ENCODE results near the gene LY6G5C. TPM values are rescaled to one million over a fixed set of nuclear protein-coding genes. Genes with fewer than 3 reads are reported as not detected.

LY6G5C gene
- total RNA-seq, 3 donors from 2014 or later = 0.33 to 1.9 (median 0.64) TPM

- Histone ChIP-seq H3K4me1 (no peaks in the 10 kb centered on the region), H3K27me3 (no peaks in the 10 kb centered on the region), H3K4me3 (no peak overlapping the region), H3K27ac (no peak overlapping the region), H3K9me3 (no peaks in the 10 kb centered on the region), H3K36me3 (peaks cover 38% of the 10 kb centered on the region)
- TF ChIP-seq POLR2A (IDR thresholded peaks at IDR 0.05) (no peak), CTCF (IDR thresholded peaks at IDR 0.05) (no peak), POLR2AphosphoS5 (IDR thresholded peaks at IDR 0.05) (no peak)
- intact Hi-C loops (cut with DNase I; ENCODE audit: low total_unique reads) = no loop called here
- DNase-seq (ENCODE audit: low spot score in 2 of 2) = no peak
Observed at GRCh38 chr6:31629014-31629413, 51.9 kb downstream of the LY6G5C start.

GRCh38 chr6:31627690-31628287 lies 53.1 kb downstream of the LY6G5C start:
- Histone ChIP-seq H3K36me3 (peaks cover 38% of the 10 kb centered on the region), H3K27me3 (no peaks in the 10 kb centered on the region), H3K4me1 (peaks cover 0 to 4% of the 10 kb centered on the region in 2 donors), H3K9me3 (no peaks in the 10 kb centered on the region), H3K27ac (no peak overlapping the region), H3K4me3 (no peak overlapping the region)
- TF ChIP-seq POLR2A (IDR thresholded peaks at IDR 0.05) (no peak), CTCF (IDR thresholded peaks at IDR 0.05) (no peak), POLR2AphosphoS5 (IDR thresholded peaks at IDR 0.05) (no peak)
- no peak for DNase-seq (ENCODE audit: low spot score in 2 of 2)
- intact Hi-C loops (cut with DNase I; ENCODE audit: low total_unique reads) = no loop called here

- intact Hi-C loops (cut with DNase I; ENCODE audit: low total_unique reads) = no loop called here
- H3K27ac ChIP-seq = no peak overlapping the region
- H3K9me3 ChIP-seq = no peaks in the 10 kb centered on the region
- TF ChIP-seq POLR2A (IDR thresholded peaks at IDR 0.05) (no peak), POLR2AphosphoS5 (IDR thresholded peaks at IDR 0.05) (no peak), CTCF (IDR thresholded peaks at IDR 0.05) (no peak)
- H3K4me3 ChIP-seq = no peak overlapping the region
- peaks cover 6% of the 10 kb centered on the region in 2 donors for H3K4me1 ChIP-seq
- no peak for DNase-seq (ENCODE audit: low spot score in 2 of 2)
- peaks cover 38% of the 10 kb centered on the region for H3K36me3 ChIP-seq
- no peaks in the 10 kb centered on the region for H3K27me3 ChIP-seq
Observed at GRCh38 chr6:31626952-31627351, 53.9 kb downstream of the LY6G5C start.

Other genes starting within 250 kb of the LY6G5C start
- gene MICB, start 182.9 kb downstream of the LY6G5C start, total RNA-seq = 1 to 10 TPM; 2.9 to 4.6 (median 4.0) TPM
- gene MCCD1, start 152.1 kb downstream of the LY6G5C start, total RNA-seq = not detected
- gene DDX39B, start 139.1 kb downstream of the LY6G5C start, total RNA-seq = 100 to 1,000 TPM; 315 to 336 (median 334) TPM
- 1 to 10 TPM in 2 of 3 donors, under 1 TPM in 1; 0.44 to 1.8 (median 1.6) TPM for gene ATP6V1G2, start 134.5 kb downstream of the LY6G5C start, total RNA-seq
- 10 to 100 TPM; 22.3 to 34.7 (median 26.5) TPM for gene NFKBIL1, start 133.5 kb downstream of the LY6G5C start, total RNA-seq
- gene LTA, start 108.8 kb downstream of the LY6G5C start, total RNA-seq = under 1 TPM in 1 of 3 donors, not detected in 2; 0.29 TPM
- gene TNF, start 105.5 kb downstream of the LY6G5C start, total RNA-seq = under 1 TPM in 2 of 3 donors, not detected in 1; 0.33 to 0.73 TPM
- gene LTB, start 98.6 kb downstream of the LY6G5C start, total RNA-seq = 1 to 10 TPM in 1 of 3 donors, under 1 TPM in 1, not detected in 1; 0.96 to 1.0 TPM
- 10 to 100 TPM in 1 of 3 donors, 1 to 10 TPM in 2; 8.8 to 10.7 (median 9.8) TPM for gene LST1, start 94.8 kb downstream of the LY6G5C start, total RNA-seq
- gene NCR3, start 88.1 kb downstream of the LY6G5C start, total RNA-seq = not detected
- 10 to 100 TPM; 26.9 to 54.1 (median 28.2) TPM for gene AIF1, start 65.8 kb downstream of the LY6G5C start, total RNA-seq
- 10 to 100 TPM; 42.7 to 57.2 (median 57.0) TPM for gene PRRC2A, start 60.4 kb downstream of the LY6G5C start, total RNA-seq
- gene BAG6, start 28.4 kb downstream of the LY6G5C start, total RNA-seq = 100 to 1,000 TPM; 154 to 170 (median 157) TPM
- 1 to 10 TPM; 1.3 to 4.8 (median 4.6) TPM for gene APOM, start 25.2 kb downstream of the LY6G5C start, total RNA-seq
- 10 to 100 TPM; 20.3 to 27.4 (median 24.8) TPM for gene C6orf47, start 20.3 kb downstream of the LY6G5C start, total RNA-seq
- gene GPANK1, start 16.1 kb downstream of the LY6G5C start, total RNA-seq = 10 to 100 TPM; 16.2 to 22.2 (median 20.0) TPM
- 100 to 1,000 TPM; 135 to 180 (median 178) TPM for gene CSNK2B, start 15.0 kb downstream of the LY6G5C start, total RNA-seq
- gene LY6G5B, start 11.1 kb downstream of the LY6G5C start, total RNA-seq = 10 to 100 TPM in 1 of 3 donors, 1 to 10 TPM in 2; 6.2 to 12.7 (median 8.5) TPM
- gene ABHD16A, start 22.3 kb upstream of the LY6G5C start, total RNA-seq = 10 to 100 TPM; 42.6 to 62.6 (median 50.5) TPM
- not detected for gene LY6G6F, start 25.8 kb upstream of the LY6G5C start, total RNA-seq
- gene LY6G6D, start 34.3 kb upstream of the LY6G5C start, total RNA-seq = not detected
- gene LY6G6C, start 40.7 kb upstream of the LY6G5C start, total RNA-seq = not detected
- under 1 TPM in 1 of 3 donors, not detected in 2; 0.16 TPM for gene MPIG6B, start 42.3 kb upstream of the LY6G5C start, total RNA-seq
- 100 to 1,000 TPM in 2 of 3 donors, 10 to 100 TPM in 1; 100.0 to 212 (median 115) TPM for gene DDAH2, start 48.2 kb upstream of the LY6G5C start, total RNA-seq
- gene CLIC1, start 55.5 kb upstream of the LY6G5C start, total RNA-seq = 100 to 1,000 TPM; 266 to 325 (median 318) TPM
- 10 to 100 TPM in 1 of 3 donors, 1 to 10 TPM in 2; 7.9 to 13.4 (median 8.0) TPM for gene MSH5, start 58.9 kb upstream of the LY6G5C start, total RNA-seq
- gene SAPCD1, start 81.6 kb upstream of the LY6G5C start, total RNA-seq = 1 to 10 TPM in 2 of 3 donors, not detected in 1; 1.6 to 2.0 TPM
- gene VWA7, start 96.3 kb upstream of the LY6G5C start, total RNA-seq = 1 to 10 TPM in 1 of 3 donors, under 1 TPM in 1, not detected in 1; under 0.01 to 1.6 TPM
- gene VARS1, start 114.7 kb upstream of the LY6G5C start, total RNA-seq = 10 to 100 TPM; 19.2 to 35.4 (median 26.2) TPM
- gene LSM2, start 125.9 kb upstream of the LY6G5C start, total RNA-seq = 10 to 100 TPM; 28.7 to 39.7 (median 32.6) TPM
- gene HSPA1L, start 134.2 kb upstream of the LY6G5C start, total RNA-seq = 1 to 10 TPM; 1.3 to 1.9 (median 1.6) TPM
- 100 to 1,000 TPM; 136 to 459 (median 202) TPM for gene HSPA1A, start 134.5 kb upstream of the LY6G5C start, total RNA-seq
- 100 to 1,000 TPM; 113 to 376 (median 232) TPM for gene HSPA1B, start 146.7 kb upstream of the LY6G5C start, total RNA-seq
- gene NEU1, start 181.8 kb upstream of the LY6G5C start, total RNA-seq = 10 to 100 TPM; 44.6 to 57.3 (median 48.9) TPM
- 10 to 100 TPM in 2 of 3 donors, under 1 TPM in 1; 0.32 to 35.4 (median 10.5) TPM for gene SLC44A4, start 197.9 kb upstream of the LY6G5C start, total RNA-seq
- 10 to 100 TPM; 34.6 to 37.5 (median 37.0) TPM for gene EHMT2, start 216.6 kb upstream of the LY6G5C start, total RNA-seq
- gene ZBTB12, start 221.0 kb upstream of the LY6G5C start, total RNA-seq = 1 to 10 TPM in 2 of 3 donors, under 1 TPM in 1; 0.64 to 3.3 (median 1.9) TPM
- gene C2, start 246.7 kb upstream of the LY6G5C start, total RNA-seq = 10 to 100 TPM; 10.2 to 54.2 (median 15.4) TPM